Endothelial cell of hepatic sinusoid (primary cell): ENCODE results near the gene SFSWAP.

ENCODE experiments used
- in situ Hi-C: cut with HindIII; loops from 2 replicates; pipeline ENCODE4 v1.10.0; 2017; ENCODE audit warnings: low sequenced_read_pairs

Gene SFSWAP

GRCh38 chr12:131832321-131833231 is 121.7 kb downstream of the SFSWAP start:
- in situ Hi-C loops = no loop called here

- in situ Hi-C loops = no loop called here
Measured at GRCh38 chr12:131833288-131833895, 122.5 kb downstream of the SFSWAP start.

- in situ Hi-C loops = no loop called here
Measured at GRCh38 chr12:131833896-131834641, 123.2 kb downstream of the SFSWAP start.

GRCh38 chr12:131834798-131835615 is 124.1 kb downstream of the SFSWAP start:
- in situ Hi-C loops = no loop called here

GRCh38 chr12:131835616-131836171 is 124.8 kb downstream of the SFSWAP start:
- in situ Hi-C loops = no loop called here

GRCh38 chr12:131836193-131836592 is 125.3 kb downstream of the SFSWAP start:
- in situ Hi-C loops = no loop called here

- in situ Hi-C loops = no loop called here
Measured at GRCh38 chr12:131836714-131837397, 126.0 kb downstream of the SFSWAP start.

- in situ Hi-C loops = no loop called here
Measured at GRCh38 chr12:131840643-131841416, 129.9 kb downstream of the SFSWAP start.

- in situ Hi-C loops = no loop called here
Measured at GRCh38 chr12:131841547-131841946, 130.7 kb downstream of the SFSWAP start.

GRCh38 chr12:131842169-131842568 is 131.3 kb downstream of the SFSWAP start:
- in situ Hi-C loops = no loop called here

- in situ Hi-C loops = no loop called here
Measured at GRCh38 chr12:131843527-131843926, 132.6 kb downstream of the SFSWAP start.

- in situ Hi-C loops = no loop called here
Measured at GRCh38 chr12:131844140-131844539, 133.2 kb downstream of the SFSWAP start.

GRCh38 chr12:131844656-131845055 is 133.8 kb downstream of the SFSWAP start:
- in situ Hi-C loops = loop anchor here (5.0 kb wide), 1 partner anchor 143 kb away; no protein-coding TSS in a partner anchor

GRCh38 chr12:131845121-131845520 is 134.2 kb downstream of the SFSWAP start:
- in situ Hi-C loops = loop anchor here (5.0 kb wide), 1 partner anchor 142 kb away; no protein-coding TSS in a partner anchor

- in situ Hi-C loops = loop anchor here (5.0 kb wide), 1 partner anchor 140 kb away; no protein-coding TSS in a partner anchor
Measured at GRCh38 chr12:131847456-131847855, 136.6 kb downstream of the SFSWAP start.

- in situ Hi-C loops = loop anchor here (5.0 kb wide), 1 partner anchor 139 kb away; no protein-coding TSS in a partner anchor
Measured at GRCh38 chr12:131848753-131849152, 137.9 kb downstream of the SFSWAP start.
